ENCODE measurements around the gene CEACAM1.
"Not testable (repeated sequence)": the region's sequence is repeated elsewhere in the genome, so short reads cannot be mapped to it uniquely, and the experiment has no call there.

CEACAM1 gene

DNA sequence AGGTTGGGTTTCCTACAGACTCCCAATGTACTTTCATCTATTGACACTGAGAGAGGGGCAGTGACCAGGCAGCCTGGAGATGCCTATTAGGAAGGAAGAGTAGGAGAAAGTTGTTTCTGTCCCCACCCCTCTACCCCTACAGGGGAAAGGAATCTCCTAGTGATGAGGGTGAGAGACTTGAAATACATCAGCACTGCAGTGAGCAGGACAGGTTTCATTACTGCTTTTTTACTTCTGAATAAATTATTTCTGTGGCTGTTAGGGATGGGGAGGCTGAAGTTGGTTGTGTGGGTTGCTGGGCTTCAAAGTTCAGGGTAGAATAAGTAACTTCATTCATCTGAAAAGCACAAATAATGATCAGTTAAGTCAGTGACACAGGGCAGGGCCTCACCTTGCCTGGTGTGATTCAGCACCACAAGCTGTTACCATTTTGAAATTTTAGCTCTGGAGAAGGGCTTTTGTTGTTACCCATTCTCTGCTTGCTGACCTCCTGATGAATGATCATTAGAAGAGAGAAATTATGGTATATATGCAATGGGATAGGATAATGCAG, 19.3 kb downstream of the CEACAM1 start:
- no peak for DNase-seq

DNA sequence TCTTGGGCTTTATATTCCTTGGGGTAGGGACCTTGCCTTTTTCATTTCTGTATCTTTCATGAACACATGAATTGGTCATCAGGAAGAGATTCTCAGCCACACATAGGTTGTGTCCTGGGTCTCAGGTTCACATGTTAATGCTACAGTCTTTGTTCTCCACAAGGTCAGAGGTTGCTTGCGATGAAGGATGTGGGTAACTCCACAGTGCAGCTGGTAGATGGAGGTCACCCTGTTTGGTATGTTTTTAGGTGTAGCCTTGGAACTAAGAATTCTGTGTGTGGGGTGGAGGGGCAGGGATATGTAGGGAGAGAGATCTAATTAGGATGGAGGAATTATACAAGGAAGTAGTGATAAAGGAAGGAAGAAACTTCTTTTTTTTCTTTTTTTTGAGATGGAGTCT, 23.2 kb downstream of the CEACAM1 start:
- no peak for DNase-seq

DNA sequence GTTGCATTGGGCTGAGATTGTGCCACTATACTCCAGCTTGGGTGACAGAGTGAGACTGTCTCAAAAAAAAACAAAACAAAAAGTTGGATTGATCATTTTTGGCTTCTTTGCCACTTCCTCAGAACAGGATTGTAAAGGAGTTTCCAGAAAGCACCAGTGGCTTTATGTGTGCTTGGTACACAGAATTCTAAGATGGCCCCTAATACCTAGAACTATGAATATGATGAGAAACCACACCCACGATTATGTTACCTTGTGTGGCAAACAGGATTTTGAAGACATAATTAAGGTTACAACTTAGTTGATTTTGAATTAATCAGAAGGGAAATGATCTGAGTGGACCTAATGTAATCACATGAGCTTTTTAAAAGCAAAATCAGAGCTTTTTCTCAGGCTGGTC, 26.5 kb downstream of the CEACAM1 start:
- no peak for DNase-seq

DNA sequence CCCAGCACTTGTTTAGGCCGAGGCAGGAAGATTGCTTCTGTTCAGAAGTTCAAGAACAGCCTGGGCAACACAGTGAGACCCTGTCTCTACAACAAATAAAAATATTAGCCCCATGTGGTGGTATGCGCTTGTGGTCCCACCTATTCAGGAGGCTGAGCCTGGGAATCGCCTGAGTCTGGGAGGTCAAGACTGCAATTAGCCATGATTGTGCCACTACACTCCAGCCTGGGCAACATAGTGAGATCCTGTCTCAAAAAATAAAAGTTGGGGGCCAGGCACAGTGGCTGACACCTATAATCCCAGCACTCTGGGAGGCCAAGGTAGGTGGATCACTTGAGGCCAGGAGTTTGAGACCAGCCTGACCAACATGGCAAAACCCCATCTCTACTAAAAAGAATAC, 27.0 kb downstream of the CEACAM1 start:
- DNase-seq, result not testable (repeated sequence)

DNA sequence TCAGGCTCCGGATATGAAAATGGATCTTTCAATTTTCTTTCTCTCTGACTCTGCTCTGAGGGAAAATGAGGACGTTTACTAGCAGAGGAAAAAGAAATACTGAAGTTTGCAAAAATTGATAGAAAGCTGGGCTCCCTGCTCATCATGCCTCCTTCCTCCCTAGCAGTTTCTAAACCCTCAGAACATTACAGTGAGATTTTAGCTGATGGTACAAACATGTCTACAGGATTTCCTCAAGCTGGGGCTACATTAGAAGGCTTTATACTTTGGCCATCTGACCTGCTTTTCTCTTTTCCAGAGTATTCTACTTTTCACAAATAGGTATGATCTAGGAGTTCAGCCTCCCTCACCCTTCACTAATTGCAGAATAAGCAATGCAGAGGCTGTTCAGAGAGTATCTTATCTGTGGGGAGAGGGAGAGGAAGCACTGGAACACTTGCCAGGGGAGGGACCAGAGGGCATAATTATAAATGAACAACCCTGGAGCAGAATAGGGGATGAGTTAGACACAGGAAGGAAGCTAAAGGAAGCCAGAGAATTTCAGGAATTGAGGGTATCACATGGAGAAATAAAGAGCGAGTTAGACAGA, 30.0 kb downstream of the CEACAM1 start:
- no peak for DNase-seq

DNA sequence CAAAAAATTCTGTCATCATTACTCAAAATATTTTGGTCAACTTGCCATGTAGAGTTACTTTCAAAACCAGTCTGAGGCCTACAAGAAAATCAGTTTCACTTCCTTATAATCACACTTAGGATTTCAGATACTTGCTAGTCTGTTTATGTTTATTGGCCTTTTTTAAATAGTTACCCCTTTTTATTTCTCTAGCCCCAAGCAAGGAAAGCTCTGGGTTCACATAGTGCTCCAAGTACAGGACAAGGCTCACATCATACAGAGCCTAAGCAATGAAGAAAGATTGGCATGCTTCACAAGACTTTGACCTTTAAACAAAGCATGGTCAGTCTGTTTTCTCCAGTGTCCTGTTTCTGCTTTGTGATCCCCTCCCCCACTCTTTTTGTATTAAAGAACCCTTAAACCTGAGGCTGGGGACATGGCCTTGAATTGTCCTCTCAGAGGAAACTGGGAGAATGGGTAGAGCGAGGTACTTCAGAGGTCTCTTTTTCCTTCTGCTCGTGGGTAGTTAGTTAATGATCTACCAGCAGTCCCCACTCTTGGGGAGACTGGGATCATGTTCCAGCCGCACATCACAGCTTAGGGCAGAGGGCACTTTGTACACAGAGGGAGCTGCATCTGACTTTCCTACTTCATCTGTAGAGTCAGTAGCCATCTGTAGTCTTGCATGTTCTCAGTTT, 30.7 kb downstream of the CEACAM1 start:
- DNase-seq, result no peak

DNA sequence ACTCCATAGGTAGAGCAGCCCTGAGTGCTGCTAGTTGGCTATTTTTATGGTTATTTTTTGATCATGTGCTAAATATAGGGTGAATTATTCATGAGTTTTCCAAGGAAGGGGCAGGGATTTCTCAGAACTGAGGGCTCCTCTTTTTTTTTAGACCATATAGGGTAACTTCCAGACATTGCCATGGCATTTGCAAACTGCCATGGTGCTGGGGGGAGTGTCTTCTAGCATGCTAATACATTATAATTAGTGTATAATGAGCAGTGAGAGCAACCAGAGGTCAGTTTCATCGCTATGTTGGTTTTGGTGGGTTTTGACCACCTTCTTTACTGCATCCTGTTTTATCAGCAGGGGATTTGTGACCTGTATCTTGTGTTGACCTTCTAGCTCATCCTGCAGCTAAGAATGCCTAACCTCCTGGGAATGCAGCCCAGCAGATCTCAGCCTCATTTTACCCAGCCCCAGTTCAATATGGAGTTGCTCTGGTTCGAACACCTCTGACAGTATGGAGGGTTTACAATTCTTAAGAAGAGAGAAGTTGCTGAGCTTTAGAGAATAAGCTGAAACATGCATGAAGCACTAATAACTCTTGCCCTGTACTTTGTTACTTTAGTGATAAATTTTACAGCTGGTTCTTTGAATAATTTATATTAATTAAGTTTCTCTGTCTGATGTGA, 31.7 kb downstream of the CEACAM1 start:
- no peak for DNase-seq

DNA sequence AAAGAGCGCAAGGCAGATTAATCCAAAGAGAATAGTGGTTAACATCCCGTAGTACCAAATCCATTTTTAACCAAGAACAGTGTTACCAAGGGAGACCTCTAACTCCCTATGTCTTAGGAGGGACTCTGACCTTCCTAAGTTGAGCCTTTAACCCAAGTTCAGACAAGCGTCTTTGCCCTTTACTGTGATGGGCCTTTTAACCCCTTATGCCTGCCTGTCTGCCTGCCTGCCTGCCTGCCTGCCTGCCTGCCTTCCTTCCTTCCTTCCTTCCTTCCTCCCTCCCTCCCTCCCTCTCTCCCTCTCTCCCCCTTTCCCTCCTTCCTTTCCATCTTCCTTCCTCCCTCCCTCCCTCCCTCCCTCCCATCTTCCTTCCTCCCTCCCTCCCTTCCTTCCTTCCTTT, 32.6 kb downstream of the CEACAM1 start:
- DNase-seq, result no peak

DNA sequence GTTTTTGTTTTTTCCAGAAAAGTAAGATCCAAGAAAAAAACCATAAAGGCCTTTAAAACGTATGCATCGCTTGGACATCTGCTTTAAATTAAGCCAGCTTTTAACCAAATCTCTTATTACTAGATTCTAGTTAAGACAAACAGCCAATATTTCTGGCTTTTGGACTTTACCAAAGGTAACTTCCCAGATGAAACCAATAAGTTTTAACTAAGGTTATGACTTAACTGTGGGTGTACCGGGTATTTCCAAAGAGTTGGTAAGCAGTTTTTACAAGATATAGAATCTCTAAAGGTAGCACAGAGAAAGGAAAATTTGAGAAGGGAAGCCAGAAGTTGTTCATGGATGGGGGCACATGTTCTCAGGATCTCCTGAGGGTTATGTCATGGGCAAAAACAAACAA, 34.0 kb downstream of the CEACAM1 start:
- no peak for DNase-seq

DNA sequence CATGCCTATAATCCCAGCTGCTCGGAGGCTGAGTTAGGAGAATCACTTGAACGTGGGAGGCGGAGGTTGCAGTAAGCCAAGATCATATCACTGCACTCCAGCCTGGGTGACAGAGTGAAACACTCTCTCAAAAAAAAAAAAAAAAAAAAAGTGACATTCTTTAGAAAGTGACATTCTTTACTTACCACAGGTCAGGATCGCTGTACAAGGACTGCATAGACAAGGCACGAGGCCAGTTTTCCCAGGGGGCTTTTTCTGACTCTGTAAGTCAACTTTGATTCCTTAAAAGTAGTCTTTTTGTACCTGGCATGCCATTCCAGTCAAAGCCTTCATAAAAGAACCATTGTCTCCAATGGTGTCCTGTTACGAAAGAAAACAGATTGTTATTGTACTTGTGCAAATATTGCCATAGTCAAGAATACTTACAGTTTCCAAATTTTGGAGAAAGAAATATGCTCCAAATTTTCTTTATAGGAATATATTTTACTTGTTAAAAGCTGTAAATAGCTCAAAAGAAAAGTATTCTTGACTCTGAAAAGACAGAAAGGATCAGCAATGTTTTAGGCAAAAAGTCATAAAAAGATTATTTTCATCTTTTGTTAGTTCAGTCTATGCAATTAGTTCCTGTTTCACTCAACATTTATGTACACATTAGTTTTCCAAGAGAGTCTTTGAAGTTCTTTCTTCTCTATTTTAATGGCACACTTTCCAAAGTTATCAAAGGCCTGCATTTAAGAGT, 39.3 kb downstream of the CEACAM1 start:
- DNase-seq, result no peak

DNA sequence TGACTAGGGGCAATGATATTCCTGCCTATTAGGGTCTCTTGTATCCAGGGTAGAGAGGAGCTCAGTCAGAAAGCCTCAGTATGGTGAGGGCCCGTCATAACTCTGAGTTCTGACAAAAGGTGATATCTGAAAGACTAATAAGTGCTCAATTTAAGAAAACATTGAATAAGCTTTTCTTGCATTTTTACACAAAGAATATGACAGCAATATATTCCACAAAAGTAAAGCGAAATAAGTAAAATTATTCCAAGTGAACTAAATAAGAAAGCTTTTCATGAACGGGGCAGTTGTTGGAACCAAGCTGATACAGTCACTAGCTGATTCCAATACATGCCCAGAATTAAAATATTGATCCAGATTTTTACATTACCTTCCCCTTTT, 40.5 kb downstream of the CEACAM1 start:
- DNase-seq, result no peak

DNA sequence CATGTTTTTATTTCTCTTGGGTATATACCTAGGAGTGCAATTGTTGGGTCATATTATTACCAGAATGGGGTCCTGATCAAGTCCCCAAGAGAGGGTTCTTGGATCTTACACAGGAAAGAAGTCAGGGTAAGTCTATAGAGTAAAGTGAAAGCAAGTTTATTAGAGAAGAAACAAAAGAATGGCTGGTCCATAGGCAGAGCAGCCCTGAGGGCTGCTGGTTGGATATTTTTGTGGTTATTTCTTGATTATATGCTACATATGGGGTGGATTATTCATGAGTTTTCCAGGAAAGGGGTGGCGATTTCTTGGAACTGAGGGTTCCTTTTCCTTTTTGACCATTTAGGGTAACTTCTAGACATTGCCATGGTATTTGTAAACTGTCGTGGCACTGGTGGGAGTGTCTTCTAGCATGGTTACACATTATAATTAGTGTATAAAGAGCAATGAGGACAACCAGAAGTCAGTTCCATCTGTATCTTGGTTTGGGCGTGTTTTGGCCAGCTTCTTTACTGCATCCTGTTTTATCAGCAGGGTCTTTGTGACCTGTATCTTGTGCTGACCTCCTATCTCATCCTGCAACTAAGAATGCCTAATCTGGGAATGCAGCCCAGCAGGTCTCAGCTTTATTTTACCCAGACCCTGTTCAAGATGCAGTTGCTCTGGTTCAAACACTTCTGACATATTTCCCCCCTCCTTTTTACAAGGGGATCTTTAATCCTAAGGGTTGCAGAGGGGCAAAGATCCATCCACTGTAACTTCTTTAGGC, 41.1 kb downstream of the CEACAM1 start:
- DNase-seq, result no peak

DNA sequence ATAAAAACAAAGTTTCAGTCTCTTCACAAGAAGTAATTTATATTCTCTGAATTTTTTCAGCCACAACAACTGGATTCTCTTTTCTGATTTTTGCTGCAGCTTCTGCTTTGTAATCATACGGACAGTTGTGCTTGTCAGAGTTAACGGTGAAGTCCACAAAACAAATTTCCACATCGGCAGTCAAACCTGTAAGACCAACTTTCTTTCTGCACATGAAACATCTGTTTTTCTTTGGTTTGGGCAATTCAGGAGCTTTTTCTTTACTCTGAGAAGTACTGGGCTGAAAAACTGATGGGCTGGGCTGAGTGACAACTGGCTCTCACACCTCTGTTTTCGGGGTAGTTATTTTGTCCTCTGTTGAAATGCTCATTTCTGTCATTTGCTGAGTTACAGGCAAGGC, 43.2 kb downstream of the CEACAM1 start:
- DNase-seq, result not testable (repeated sequence)

DNA sequence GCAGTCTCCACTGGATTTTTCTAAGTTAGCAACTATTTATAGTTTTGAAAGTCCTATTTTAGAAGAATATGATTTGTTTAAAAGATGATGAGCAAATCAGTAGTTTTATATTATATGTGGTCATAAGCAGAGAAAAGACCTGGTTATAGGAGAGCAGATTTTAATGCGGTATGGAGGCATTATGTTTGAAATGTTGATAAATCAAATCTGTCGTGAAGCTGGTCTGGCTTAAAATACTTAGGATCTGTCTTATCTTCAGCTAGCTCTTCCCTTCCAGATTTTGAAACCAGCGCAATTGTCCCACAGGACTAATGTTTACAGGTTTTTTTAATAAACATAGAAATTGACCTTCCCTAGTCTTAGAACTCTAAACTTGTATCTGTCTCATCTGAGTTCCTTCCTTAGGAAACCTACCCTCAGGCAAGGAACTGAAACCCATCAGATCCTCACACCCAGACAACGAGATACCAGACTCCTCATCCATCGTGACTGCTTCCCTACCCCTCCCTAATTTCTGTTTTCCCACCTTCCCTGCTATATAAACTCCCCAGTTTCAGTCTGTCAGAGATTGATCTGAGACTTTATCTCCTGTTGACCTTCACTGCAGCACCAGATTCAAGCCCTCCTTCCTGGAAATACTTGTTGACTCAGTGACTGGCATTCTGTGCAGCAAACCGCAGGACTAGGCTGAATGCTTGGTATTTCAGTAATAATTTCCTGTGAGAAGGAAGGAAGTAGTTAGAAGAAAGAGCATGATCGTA, 47.8 kb downstream of the CEACAM1 start:
- DNase-seq, result no peak

DNA sequence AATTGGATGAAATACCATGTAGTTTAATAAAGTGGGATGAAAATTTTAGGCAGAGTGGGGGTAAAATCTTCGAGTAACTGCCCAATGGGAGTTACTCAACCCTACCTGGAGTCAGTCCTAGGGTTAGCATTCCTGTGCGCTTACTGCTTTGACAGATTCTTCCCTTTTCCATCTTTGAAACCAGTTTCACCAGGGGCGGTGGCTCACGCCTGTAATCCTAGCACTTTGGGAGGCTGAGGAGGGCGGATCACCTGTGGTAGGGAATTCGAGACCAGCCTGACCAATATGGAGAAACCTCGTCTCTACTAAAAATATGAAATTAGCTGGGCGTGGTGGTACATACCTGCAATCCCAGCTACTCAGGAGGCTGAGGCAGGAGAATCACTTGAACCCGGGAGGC, 48.5 kb downstream of the CEACAM1 start:
- no peak for DNase-seq

DNA sequence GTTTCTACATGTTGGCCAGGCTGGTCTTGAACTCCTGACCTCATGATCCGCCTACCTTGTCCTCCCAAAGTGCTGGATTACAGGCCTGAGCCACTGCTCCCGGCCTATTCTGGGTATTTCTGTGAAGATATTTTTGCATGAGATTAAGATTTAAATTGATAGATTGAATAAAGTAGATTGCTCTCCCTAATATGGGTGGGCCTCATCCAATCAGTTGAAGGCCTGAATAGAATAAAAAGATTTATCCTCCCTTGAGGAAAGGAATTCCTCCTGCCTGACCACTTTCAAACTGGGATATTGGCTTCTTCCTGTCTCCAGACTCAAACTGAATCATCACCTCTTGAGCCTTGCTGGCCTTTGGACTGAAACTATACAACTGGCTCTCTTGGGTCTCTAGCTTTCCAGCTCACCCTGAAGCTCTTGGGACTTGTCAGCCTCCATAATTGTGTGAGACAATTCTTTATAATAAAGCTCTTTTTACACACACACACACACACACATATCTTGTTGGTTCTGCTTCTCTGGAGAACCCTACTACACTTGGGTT, 49.4 kb downstream of the CEACAM1 start:
- no peak for DNase-seq

DNA sequence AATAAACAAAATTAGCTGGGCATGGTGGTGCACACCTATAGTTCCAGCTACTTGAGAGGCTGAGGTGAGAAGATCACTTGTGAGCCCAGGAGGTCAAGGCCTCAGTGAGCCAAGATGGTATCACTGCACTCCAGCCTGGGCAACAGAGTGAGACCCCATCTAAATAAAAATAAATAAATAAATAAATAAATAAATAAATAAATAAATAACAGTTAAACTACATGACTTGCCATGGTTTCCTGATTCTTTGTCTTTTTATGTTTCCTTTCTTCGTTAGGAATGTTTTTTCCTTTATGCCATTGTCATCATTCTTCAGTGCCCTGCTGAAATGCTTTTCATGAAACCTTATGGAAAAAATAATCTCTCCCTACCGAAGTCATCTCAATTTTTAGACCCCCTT, 50.3 kb downstream of the CEACAM1 start:
- no peak for DNase-seq

DNA sequence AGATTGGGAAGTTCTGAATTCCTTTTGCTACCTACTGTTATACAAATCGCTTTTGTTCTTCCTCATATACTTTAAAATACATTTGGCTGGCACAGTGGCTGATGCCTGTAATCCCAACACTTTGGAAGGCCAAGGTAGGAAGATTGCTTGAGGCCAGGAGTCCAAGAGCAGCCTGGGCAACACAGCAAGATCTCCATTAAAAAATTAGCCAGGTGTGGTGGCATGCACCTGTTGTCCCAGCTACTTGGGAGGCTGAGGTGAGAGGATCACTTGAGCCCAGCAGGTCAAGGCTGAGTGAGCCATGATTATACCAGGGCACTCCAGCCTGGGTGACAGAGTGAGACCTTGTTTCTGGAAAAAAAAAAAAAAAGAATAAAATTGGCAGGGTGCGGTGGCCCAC, 51.2 kb downstream of the CEACAM1 start:
- DNase-seq, result no peak

DNA sequence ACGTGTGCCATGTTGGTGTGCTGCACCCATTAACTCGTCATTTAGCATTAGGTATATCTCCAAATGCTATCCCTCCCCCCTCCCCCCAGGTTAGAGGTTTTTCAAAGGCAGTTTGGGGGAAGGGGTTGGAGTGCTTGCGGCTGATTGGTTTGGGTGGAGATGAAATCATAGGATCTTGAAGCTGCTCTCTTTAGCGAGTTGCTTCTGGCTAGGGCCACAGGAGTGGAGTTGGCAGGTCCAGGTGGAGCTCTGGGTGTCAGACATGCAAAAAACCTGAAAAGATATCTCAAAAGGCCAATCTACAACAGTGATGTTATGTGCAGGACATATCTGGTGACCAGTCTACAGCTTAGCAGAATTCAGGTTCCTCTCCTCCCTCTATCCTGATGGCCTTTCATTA, 52.9 kb downstream of the CEACAM1 start:
- DNase-seq, result no peak

DNA sequence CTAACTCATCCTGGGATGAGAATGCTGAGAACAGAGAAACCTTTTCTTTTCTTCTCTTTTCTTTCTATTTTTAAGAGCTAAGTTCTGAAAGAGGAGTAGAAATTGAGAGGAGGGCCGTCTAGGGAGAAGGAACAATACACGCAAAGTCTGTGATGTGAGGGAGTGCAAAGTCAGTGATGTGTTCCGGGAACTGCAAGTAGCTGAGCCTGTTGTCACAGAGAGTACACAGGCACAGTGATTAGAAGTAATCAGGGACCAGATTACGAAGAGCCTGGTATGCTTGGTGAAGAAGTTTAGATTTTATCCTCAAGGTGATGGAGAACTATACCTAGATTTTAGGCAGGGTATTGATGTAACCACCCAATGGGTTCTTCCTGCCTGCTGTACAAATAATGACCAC, 53.5 kb downstream of the CEACAM1 start:
- DNase-seq, result no peak

DNA sequence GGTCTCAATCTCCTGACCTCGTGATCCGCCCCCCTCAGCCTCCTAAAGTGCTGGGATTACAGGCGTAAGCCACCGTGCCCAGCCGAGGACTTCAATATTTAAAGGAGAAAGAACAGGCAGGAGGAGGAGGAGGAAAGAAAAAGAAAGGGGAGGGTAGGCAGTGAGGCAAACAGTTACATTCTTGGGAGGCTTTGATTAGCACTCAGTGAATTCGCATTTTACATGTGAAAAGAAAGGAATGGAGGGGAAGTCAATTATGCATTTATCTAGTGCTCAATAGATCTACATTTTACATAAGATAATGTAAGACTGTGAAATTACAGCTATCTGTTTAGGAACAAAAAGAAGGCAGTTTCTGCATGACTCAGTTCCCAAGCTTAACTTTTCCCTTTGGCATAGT, 54.6 kb downstream of the CEACAM1 start:
- DNase-seq, result no peak

All from stimulated activated CD4-positive, alpha-beta T cell treated with anti-CD3 and anti-CD28 coated beads, Interleukin-12 subunit alpha, Interleukin-12 subunit beta, amount 100 ng/mL, for 4 hours (primary cell).